ENCODE measurements around the gene RNF44.

DNA sequence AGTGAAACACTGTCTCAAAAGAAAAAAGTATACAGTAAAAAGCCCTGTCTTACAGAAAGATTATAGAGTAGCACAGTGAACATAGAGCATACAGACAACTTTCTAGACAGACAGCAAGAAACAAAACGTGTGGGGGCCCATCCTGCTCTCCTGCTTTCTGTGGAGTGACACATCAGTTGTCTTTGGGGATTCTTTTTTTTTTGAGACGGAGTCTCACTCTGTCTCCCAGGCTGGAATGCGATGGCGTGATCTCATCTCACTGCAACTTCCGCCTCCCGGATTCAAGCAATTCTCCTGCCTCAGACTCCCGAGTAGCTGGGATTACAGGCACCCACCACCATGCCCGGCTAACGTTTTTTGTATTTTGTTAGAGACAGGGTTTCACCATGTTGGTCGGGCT lies 26.8 kb upstream of the RNF44 start:
- TF ChIP-seq SMC3 (IDR thresholded peaks at IDR 0.05; ENCODE audit: low read depth, low read length) (no peak), POLR2A (IDR thresholded peaks at IDR 0.05; ENCODE audit: low read depth, low read length) (no peak)
- TF ChIP-seq, protein P1, sequence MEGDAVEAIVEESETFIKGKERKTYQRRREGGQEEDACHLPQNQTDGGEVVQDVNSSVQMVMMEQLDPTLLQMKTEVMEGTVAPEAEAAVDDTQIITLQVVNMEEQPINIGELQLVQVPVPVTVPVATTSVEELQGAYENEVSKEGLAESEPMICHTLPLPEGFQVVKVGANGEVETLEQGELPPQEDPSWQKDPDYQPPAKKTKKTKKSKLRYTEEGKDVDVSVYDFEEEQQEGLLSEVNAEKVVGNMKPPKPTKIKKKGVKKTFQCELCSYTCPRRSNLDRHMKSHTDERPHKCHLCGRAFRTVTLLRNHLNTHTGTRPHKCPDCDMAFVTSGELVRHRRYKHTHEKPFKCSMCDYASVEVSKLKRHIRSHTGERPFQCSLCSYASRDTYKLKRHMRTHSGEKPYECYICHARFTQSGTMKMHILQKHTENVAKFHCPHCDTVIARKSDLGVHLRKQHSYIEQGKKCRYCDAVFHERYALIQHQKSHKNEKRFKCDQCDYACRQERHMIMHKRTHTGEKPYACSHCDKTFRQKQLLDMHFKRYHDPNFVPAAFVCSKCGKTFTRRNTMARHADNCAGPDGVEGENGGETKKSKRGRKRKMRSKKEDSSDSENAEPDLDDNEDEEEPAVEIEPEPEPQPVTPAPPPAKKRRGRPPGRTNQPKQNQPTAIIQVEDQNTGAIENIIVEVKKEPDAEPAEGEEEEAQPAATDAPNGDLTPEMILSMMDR (conservative IDR thresholded peaks at IDR 0.05; ENCODE audit: low read depth, low read length): no peak

Measured in IMR-90 (cell line).